Fibroblast of lung (primary cell): ENCODE data around the gene PLN. TPM values are rescaled to one million over a fixed set of nuclear protein-coding genes. Genes with fewer than 3 reads are reported as not detected.

Source experiments
- DNase-seq, 2 donors: peaks; one replicate each; pipeline versions ENCODE4 v3.0.0 to v3.0.0-alpha.2; 2010; ENCODE audit warnings: low read depth in 2 of 2
- H2AFZ ChIP-seq: 2 replicates; pipeline ENCODE4 v1.5.1; 2012; ENCODE audit warnings: low read length, control low read depth, inconsistent platforms
- H3K27ac ChIP-seq: 2 replicates; pipeline ENCODE4 v1.5.1; 2011; ENCODE audit warnings: low read length, control low read depth; ENCODE audit not compliant: insufficient read depth
- H3K27me3 ChIP-seq: 2 replicates; pipeline ENCODE4 v1.5.1; 2011; ENCODE audit warnings: mild to moderate bottlenecking, low read length; ENCODE audit not compliant: control insufficient read depth, insufficient read depth
- H3K36me3 ChIP-seq: 2 replicates; pipeline ENCODE4 v1.5.1; 2011; ENCODE audit warnings: low read length; ENCODE audit not compliant: control insufficient read depth, insufficient read depth
- H3K4me1 ChIP-seq: 2 replicates; pipeline ENCODE4 v1.5.1; 2011; ENCODE audit warnings: low read length; ENCODE audit not compliant: control insufficient read depth, insufficient read depth; ENCODE audit errors: extremely low read depth
- H3K4me2 ChIP-seq: 2 replicates; pipeline ENCODE4 v1.5.1; 2011; ENCODE audit warnings: low read length, control low read depth; ENCODE audit not compliant: insufficient read depth; ENCODE audit errors: extremely low read depth
- H3K4me3 ChIP-seq, 4 experiments: fragments of 200-600 bp in 1 of 4; sonication (generic) in 1 of 4; replicated peaks in 1 of 4; 2 replicates each; pipeline ENCODE4 v1.5.1; 2011 to 2016; ENCODE audit warnings: low read length in 4 of 4, low read depth in 3 of 4, mild to moderate bottlenecking in 3 of 4, control low read depth in 2 of 4, inconsistent platforms in 1 of 4, mixed read lengths in 1 of 4; ENCODE audit not compliant: insufficient read depth in 1 of 4; ENCODE audit errors: control extremely low read depth in 1 of 4
- H3K79me2 ChIP-seq: 2 replicates; pipeline ENCODE4 v1.5.1; 2012; ENCODE audit warnings: mild to moderate bottlenecking, low read length, inconsistent platforms; ENCODE audit not compliant: control insufficient read depth, insufficient read depth
- H3K9ac ChIP-seq: 2 replicates; pipeline ENCODE4 v1.5.1; 2011; ENCODE audit warnings: mild to moderate bottlenecking, low read length, control low read depth; ENCODE audit not compliant: insufficient read depth
- H3K9me3 ChIP-seq: 2 replicates; pipeline ENCODE4 v1.5.1; 2012; ENCODE audit warnings: low read depth, low read length; ENCODE audit not compliant: control insufficient read depth, insufficient read depth
- H4K20me1 ChIP-seq: 2 replicates; pipeline ENCODE4 v1.5.1; 2011; ENCODE audit warnings: low read length; ENCODE audit not compliant: control insufficient read depth, insufficient read depth; ENCODE audit errors: extremely low read depth
- CTCF ChIP-seq, 2 donors: IDR thresholded peaks in 1 of 2; conservative IDR thresholded peaks in 1 of 2; 1 replicate in 1 of 2; 2 replicates in 1 of 2; pipeline ENCODE4 v1.5.1; 2011 to 2012; ENCODE audit warnings: low read length in 2 of 2, control low read depth in 1 of 2, inconsistent platforms in 1 of 2, low read depth in 1 of 2, mild to moderate bottlenecking in 1 of 2
- EZH2 ChIP-seq: IDR thresholded peaks from 2 replicates; pipeline ENCODE4 v1.5.1; 2012; ENCODE audit warnings: low read length, control low read depth, mild to moderate bottlenecking; ENCODE audit errors: missing control alignments
- polyA plus RNA-seq, 2 donors: library from polyadenylated mRNA; depleted of rRNA in 1 of 2; stranded (reverse) in 1 of 2; unstranded in 1 of 2; fragments of >200 nt; gene quantifications; 2 replicates each; pipeline ENCODE4 v1.2.1, GENCODE V29; 2011 to 2012; ENCODE audit warnings: missing spikeins in 1 of 2
- total RNA-seq: library from RNA; depleted of rRNA; stranded (reverse); fragments of >200 nt; gene quantifications from 2 replicates; pipeline ENCODE4 v1.2.1, GENCODE V29; 2014

PLN gene
- total and polyA plus RNA-seq, 2 donors (not counting 1 experiment from before 2014, with no cell fraction given): 1.3 to 2.0 TPM

GRCh38 chr6:118574051-118574865, 26.2 kb downstream of the PLN start:
- Histone ChIP-seq H3K4me2 (no peak overlapping the region), H4K20me1 (no peaks in the 10 kb centered on the region), H3K79me2 (peaks cover 16% of the 10 kb centered on the region), H3K4me3 (no peak overlapping the region), H2AFZ (no peak overlapping the region), H3K4me1 (no peaks in the 10 kb centered on the region), H3K36me3 (no peaks in the 10 kb centered on the region), H3K9me3 (no peaks in the 10 kb centered on the region), H3K9ac (no peak overlapping the region), H3K27ac (no peak overlapping the region), H3K27me3 (no peaks in the 10 kb centered on the region)
- TF ChIP-seq CTCF (conservative IDR thresholded peaks at IDR 0.05 in 1 of 2, IDR thresholded peaks at IDR 0.05 in 1 of 2; ENCODE audit: low read depth in 1 of 2, low read length in 2 of 2): no peak
- DNase-seq: peak; percentile 41 to 68

GRCh38 chr6:118577972-118578371, 29.9 kb downstream of the PLN start:
- Histone ChIP-seq H3K9me3 (no peaks in the 10 kb centered on the region), H3K4me2 (no peak overlapping the region), H3K27me3 (no peaks in the 10 kb centered on the region), H2AFZ (no peak overlapping the region), H4K20me1 (no peaks in the 10 kb centered on the region), H3K79me2 (peaks cover 14% of the 10 kb centered on the region), H3K4me3 (no peak overlapping the region), H3K4me1 (no peaks in the 10 kb centered on the region), H3K9ac (no peak overlapping the region), H3K36me3 (no peaks in the 10 kb centered on the region), H3K27ac (no peak overlapping the region)
- no peak for DNase-seq
- TF ChIP-seq EZH2 (no peak), CTCF (conservative IDR thresholded peaks at IDR 0.05 in 1 of 2, IDR thresholded peaks at IDR 0.05 in 1 of 2; ENCODE audit: low read depth in 1 of 2, low read length in 2 of 2) (no peak)

GRCh38 chr6:118578617-118579016, 30.5 kb downstream of the PLN start:
- TF ChIP-seq CTCF (conservative IDR thresholded peaks at IDR 0.05 in 1 of 2, IDR thresholded peaks at IDR 0.05 in 1 of 2; ENCODE audit: low read depth in 1 of 2, low read length in 2 of 2): no peak
- no peak for TF ChIP-seq EZH2
- Histone ChIP-seq H2AFZ (no peak overlapping the region), H4K20me1 (no peaks in the 10 kb centered on the region), H3K4me3 (no peak overlapping the region), H3K27ac (no peak overlapping the region), H3K4me1 (no peaks in the 10 kb centered on the region), H3K79me2 (peaks cover 12% of the 10 kb centered on the region), H3K36me3 (no peaks in the 10 kb centered on the region), H3K9me3 (no peaks in the 10 kb centered on the region), H3K9ac (no peak overlapping the region), H3K4me2 (no peak overlapping the region), H3K27me3 (no peaks in the 10 kb centered on the region)
- DNase-seq: peak in 1 of 2 donors; percentile 13
